ENCODE results near the gene SPAG16. TPM values are rescaled to one million over a fixed set of nuclear protein-coding genes. Genes with fewer than 3 reads are reported as not detected.

SPAG16 gene
- total RNA-seq, 4 donors from 2014 or later, result 14.1 to 43.1 (median 30.2) TPM

GRCh38 chr2:213252206-213252605, 32.1 kb upstream of the SPAG16 start:
- no peak for TF ChIP-seq POLR2A (IDR thresholded peaks at IDR 0.05)
- no peak for TF ChIP-seq CTCF (IDR thresholded peaks at IDR 0.05)
- no peaks in the 10 kb centered on the region for H3K36me3 ChIP-seq
- H3K27ac ChIP-seq, result no peak overlapping the region
- H3K4me3 ChIP-seq, result no peak overlapping the region
- intact Hi-C loops (cut with DNase I), result no loop called here
- H3K4me1 ChIP-seq, result peaks cover 0 to 43% (median 0%) of the 10 kb centered on the region in 3 donors
- H3K27me3 ChIP-seq, result no peaks in the 10 kb centered on the region
- DNase-seq, result no peak
- WGBS, 2 donors, result 18 to 23% methylated on average over 1 of the region's 1 CpG
- no peaks in the 10 kb centered on the region for H3K9me3 ChIP-seq

- Histone ChIP-seq H3K4me1 (peaks cover 0 to 33% (median 0%) of the 10 kb centered on the region in 3 donors), H3K36me3 (no peaks in the 10 kb centered on the region), H3K27me3 (no peaks in the 10 kb centered on the region), H3K27ac (no peak overlapping the region), H3K4me3 (no peak overlapping the region), H3K9me3 (no peaks in the 10 kb centered on the region)
- WGBS, 2 donors, result 48 to 56% methylated on average over 4 of the region's 4 CpGs
- intact Hi-C loops (cut with DNase I), result no loop called here
- no peak for DNase-seq
- no peak for TF ChIP-seq POLR2A (IDR thresholded peaks at IDR 0.05)
- TF ChIP-seq CTCF (IDR thresholded peaks at IDR 0.05), result no peak
Measured at GRCh38 chr2:213253162-213253561, 31.1 kb upstream of the SPAG16 start.

GRCh38 chr2:213259266-213259665, 25.0 kb upstream of the SPAG16 start:
- no peaks in the 10 kb centered on the region for H3K27me3 ChIP-seq
- no peak for TF ChIP-seq CTCF (IDR thresholded peaks at IDR 0.05)
- no peak for TF ChIP-seq POLR2A (IDR thresholded peaks at IDR 0.05)
- no peak overlapping the region for H3K27ac ChIP-seq
- intact Hi-C loops (cut with DNase I), result no loop called here
- H3K4me3 ChIP-seq, result no peak overlapping the region
- no peaks in the 10 kb centered on the region for H3K9me3 ChIP-seq
- no peaks in the 10 kb centered on the region for H3K4me1 ChIP-seq
- no peaks in the 10 kb centered on the region for H3K36me3 ChIP-seq
- DNase-seq, result no peak
- 69 to 86% methylated on average over 1 of the region's 1 CpG for WGBS, 2 donors

- DNase-seq, result no peak
- intact Hi-C loops (cut with DNase I), result no loop called here
- no peak for TF ChIP-seq CTCF (IDR thresholded peaks at IDR 0.05)
- H3K27me3 ChIP-seq, result no peaks in the 10 kb centered on the region
- H3K4me1 ChIP-seq, result no peaks in the 10 kb centered on the region
- H3K9me3 ChIP-seq, result no peaks in the 10 kb centered on the region
- 83 to 93% methylated on average over 1 of the region's 1 CpG for WGBS, 2 donors
- H3K4me3 ChIP-seq, result no peak overlapping the region
- H3K27ac ChIP-seq, result no peak overlapping the region
- no peaks in the 10 kb centered on the region for H3K36me3 ChIP-seq
Measured at GRCh38 chr2:213261237-213261636, 23.0 kb upstream of the SPAG16 start.

- Histone ChIP-seq H3K27ac (no peak overlapping the region), H3K27me3 (no peaks in the 10 kb centered on the region), H3K4me1 (no peaks in the 10 kb centered on the region), H3K9me3 (no peaks in the 10 kb centered on the region), H3K4me3 (no peak overlapping the region), H3K36me3 (no peaks in the 10 kb centered on the region)
- no peak for TF ChIP-seq CTCF (IDR thresholded peaks at IDR 0.05)
- no peak for TF ChIP-seq POLR2A (IDR thresholded peaks at IDR 0.05)
- no peak for DNase-seq
- WGBS, 2 donors, result 49 to 64% methylated on average over 6 of the region's 6 CpGs
- intact Hi-C loops (cut with DNase I), result no loop called here
Measured at GRCh38 chr2:213261715-213262114, 22.5 kb upstream of the SPAG16 start.
